Fibroblast of villous mesenchyme (primary cell): Measurements from ENCODE around the gene BCOR. TPM values are rescaled to one million over a fixed set of nuclear protein-coding genes. Genes with fewer than 3 reads are reported as not detected.

Experiments
- DNase-seq: peaks from one replicate; pipeline ENCODE4 v3.0.0-alpha.2; 2010; ENCODE audit warnings: low read depth
- H3K4me3 ChIP-seq: 2 replicates; pipeline ENCODE4 v1.5.1; 2011; ENCODE audit warnings: low read depth, mild to moderate bottlenecking, low read length
- total RNA-seq: library from RNA; depleted of rRNA; stranded (reverse); fragments of >200 nt; gene quantifications from 2 replicates; pipeline ENCODE4 v1.2.3, GENCODE V29; 2012
- TF ChIP-seq, protein P1 (sequence below): IDR thresholded peaks from 2 replicates; pipeline ENCODE4 v1.5.1; 2012; ENCODE audit warnings: low read depth, mild to moderate bottlenecking, low read length; ENCODE audit not compliant: insufficient read depth

Gene BCOR
- total RNA-seq, 1 donor, result 24.2 TPM

DNA sequence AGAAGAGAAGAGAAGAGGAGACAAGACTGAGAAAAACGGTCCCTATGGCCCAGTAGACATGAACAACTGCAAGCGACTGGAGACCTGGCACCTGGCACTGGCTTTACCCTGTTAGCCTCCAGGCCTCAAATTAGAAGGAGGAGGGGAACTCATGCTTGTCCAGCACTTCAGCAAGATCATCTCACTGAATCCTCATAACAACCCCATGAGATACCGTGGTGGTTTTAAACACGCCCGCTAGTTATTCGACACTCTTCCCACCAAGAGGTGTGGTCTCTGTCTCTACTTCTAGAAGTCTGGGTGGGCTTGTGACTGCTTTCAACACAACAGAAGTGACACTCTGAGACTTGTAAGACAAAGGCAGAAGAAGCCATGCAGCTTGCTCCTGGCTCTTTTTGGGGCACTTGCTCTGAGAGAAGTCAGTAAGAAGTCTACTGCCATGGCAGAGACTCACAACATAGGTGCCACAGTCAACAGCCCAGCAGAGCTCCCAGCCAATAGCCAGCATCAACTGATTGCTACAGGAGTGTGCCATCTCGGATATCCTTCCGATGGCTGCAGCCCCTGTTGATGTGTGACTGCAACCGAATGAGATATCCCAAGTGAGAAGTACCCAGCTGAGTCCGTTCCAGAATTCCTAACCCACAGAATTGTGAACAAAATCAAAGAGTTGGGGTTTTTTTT, 34.0 kb upstream of the BCOR start:
- no peak for DNase-seq
- TF ChIP-seq, protein P1, sequence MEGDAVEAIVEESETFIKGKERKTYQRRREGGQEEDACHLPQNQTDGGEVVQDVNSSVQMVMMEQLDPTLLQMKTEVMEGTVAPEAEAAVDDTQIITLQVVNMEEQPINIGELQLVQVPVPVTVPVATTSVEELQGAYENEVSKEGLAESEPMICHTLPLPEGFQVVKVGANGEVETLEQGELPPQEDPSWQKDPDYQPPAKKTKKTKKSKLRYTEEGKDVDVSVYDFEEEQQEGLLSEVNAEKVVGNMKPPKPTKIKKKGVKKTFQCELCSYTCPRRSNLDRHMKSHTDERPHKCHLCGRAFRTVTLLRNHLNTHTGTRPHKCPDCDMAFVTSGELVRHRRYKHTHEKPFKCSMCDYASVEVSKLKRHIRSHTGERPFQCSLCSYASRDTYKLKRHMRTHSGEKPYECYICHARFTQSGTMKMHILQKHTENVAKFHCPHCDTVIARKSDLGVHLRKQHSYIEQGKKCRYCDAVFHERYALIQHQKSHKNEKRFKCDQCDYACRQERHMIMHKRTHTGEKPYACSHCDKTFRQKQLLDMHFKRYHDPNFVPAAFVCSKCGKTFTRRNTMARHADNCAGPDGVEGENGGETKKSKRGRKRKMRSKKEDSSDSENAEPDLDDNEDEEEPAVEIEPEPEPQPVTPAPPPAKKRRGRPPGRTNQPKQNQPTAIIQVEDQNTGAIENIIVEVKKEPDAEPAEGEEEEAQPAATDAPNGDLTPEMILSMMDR, result no peak
- no peak overlapping the region for H3K4me3 ChIP-seq

DNA sequence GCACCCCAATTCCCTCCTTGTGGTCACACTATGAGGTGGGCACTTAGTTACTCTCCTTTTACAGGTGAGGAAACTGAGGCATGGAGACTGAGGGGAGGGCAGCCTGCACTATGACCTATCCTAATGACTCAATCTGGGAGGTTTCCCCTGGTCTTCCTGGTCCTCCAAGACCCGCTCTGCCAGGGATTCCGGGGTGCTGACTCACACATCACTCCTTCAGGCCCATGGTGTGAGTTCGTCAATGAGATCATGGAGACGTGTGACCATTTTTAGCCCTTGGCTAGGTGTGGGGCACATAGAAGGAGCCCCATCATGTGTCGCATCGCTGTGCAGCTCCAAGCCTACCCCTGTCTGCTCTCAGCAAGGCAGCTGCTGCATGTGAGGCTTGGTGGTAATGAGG, 32.4 kb upstream of the BCOR start:
- TF ChIP-seq, protein P1, result no peak
- H3K4me3 ChIP-seq, result no peak overlapping the region
- DNase-seq, result peak; percentile 69

DNA sequence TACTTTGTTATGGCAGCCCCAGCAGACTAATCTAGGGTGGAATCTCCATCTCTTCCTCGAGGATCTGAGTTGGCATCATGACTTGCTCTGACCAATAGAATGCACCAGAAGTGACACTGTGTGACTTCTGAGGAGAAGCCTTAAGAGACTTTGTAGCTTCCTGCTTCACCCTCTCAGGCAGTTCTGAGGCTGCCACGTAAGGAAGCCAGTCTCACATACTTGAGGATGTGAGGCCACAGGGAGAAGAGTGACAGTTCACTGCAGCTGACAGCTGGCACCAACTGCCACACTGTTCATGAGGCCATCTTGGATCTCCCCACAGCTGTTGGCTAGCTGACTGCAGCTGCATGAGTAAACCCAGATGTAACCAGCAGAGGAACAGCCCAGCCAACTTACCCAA, 29.3 kb upstream of the BCOR start:
- TF ChIP-seq, protein P1, result no peak
- no peak overlapping the region for H3K4me3 ChIP-seq
- DNase-seq, result no peak

DNA sequence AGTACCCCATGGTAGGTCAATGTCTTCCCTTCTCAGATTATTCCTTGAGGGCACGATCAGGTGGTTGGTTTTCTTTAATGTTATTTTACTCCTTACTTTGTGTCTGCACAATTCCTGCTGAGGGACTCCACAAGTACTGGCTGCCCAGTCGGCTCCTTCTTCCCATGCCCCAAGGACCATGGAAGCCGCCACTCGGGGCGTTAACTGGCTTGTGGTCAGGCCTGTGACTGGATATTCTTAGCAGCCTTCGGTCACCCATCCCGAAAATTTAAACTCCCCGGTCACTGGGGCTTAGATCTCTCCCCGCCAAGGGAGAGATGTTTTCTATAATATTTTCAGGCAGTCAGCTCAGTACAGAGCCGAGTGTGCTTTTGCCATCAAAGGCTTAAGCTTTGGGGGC, 24.7 kb upstream of the BCOR start:
- no peak for DNase-seq
- no peak overlapping the region for H3K4me3 ChIP-seq
- TF ChIP-seq, protein P1, result no peak

DNA sequence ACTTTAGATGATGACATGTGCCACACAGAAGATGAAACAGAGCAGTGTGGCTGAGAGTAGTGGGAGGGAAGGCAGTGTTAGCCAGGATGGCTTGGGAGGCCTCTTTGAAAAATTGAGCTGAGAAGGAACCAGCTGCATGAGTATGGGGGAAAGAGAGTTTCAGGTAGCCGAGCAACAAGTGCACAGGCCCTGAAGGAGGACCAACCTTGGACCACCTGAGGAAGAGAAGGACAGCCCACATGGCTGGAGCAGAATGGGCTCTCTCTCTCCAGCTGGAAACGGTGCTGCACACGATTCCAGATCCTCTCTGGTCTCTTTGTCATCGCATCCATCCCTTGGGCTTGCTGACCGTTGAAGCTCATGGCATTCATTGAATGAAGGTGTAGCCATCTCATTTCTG, 23.9 kb upstream of the BCOR start:
- no peak for DNase-seq
- H3K4me3 ChIP-seq, result no peak overlapping the region
- TF ChIP-seq, protein P1, result no peak

DNA sequence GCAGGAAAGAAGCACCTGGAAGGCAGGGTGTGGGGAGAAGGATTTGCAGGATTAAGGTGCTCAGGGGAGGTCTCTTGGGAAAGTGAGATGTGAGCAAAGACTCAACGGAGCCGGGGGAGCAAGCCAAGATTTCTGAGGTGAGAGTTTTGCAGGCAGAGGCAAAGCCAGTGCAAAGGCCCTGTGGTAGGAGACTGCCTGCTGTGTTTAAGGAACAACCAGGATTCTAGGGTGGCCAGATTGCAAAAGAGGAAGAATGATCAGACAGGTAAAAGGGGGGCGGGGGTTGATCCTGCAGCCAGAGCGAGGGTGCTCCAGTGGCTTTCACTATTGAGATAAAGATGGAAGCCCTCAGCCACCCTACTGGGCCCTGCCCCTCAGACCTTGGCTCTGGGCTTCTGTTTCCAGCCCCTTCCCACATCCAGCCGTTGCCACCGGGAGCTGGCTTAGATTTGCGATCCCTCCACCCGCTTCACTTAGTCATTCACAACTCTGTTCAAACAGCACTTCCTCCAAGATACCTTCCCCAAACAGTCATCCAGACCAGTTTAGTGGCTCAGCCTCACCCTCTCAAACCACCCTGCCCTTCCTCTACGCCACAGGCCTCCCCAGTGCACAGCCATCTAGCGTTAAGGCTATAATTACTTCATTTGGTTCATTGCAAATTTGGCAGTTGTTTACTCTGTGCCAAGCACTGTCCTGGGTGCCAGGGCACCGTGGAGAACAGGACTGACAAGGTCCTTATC, 23.3 kb upstream of the BCOR start:
- no peak overlapping the region for H3K4me3 ChIP-seq
- DNase-seq, result no peak
- TF ChIP-seq, protein P1, result no peak
